Caco-2 (cell line): ENCODE measurements around the gene MIA3. TPM values are rescaled to one million over a fixed set of nuclear protein-coding genes. Genes with fewer than 3 reads are reported as not detected.
"Not testable (repeated sequence)": the region's sequence is repeated elsewhere in the genome, so short reads cannot be mapped to it uniquely, and the experiment has no call there.

Source experiments
- BruUV-seq: library from RNA; stranded (reverse); fragments of 400-500 nt; replicated peaks from 2 replicates; lab custom pipeline; 2021; lab: Mats Ljungman, UMichigan
- CTCF ChIA-PET: fragments of 300-600 bp; sonication (Branson Sonifier 250); formaldehyde crosslinking; loops from one replicate; lab custom pipeline; 2022; ENCODE audit warnings: antibody characterized with exemption; lab: Charles Lee
- POLR2A ChIA-PET: fragments of 300-600 bp; sonication (Branson Sonifier 250); formaldehyde crosslinking; loops from one replicate; lab custom pipeline; 2022; ENCODE audit warnings: antibody characterized with exemption; lab: Charles Lee
- DNase-seq, 2 experiments: peaks; one replicate each; pipeline versions ENCODE4 v3.0.0 to v3.0.0-alpha.2; 2020 to 2022
- H3K27me3 ChIP-seq: replicated peaks from 2 replicates; pipeline ENCODE4 v1.6.0; 2011; ENCODE audit warnings: low read length; ENCODE audit not compliant: control insufficient read depth, insufficient read depth
- H3K36me3 ChIP-seq: 2 replicates; pipeline ENCODE4 v1.5.1; 2011; ENCODE audit warnings: low read length; ENCODE audit not compliant: control insufficient read depth, insufficient read depth
- H3K4me1 ChIP-seq: fragments of 250-450 bp; sonication (Bioruptor Pico); 2 replicates; pipeline ENCODE4 v1.5.1; 2020; ENCODE audit warnings: mild to moderate bottlenecking
- H3K4me3 ChIP-seq: 2 replicates; pipeline ENCODE4 v1.5.1; 2011; ENCODE audit warnings: low read depth, mild to moderate bottlenecking, control low read depth, low read length
- H3K9me3 ChIP-seq: fragments of 250-450 bp; sonication (Bioruptor Pico); 2 replicates; pipeline ENCODE4 v1.5.1; 2020; ENCODE audit warnings: mild to moderate bottlenecking, moderate library complexity
- H3K27ac Mint-ChIP-seq: one replicate; pipeline ENCODE4 v1.8.0; 2022; ENCODE audit warnings: mixed read lengths; ENCODE audit not compliant: unreplicated experiment
- H3K27me3 Mint-ChIP-seq: one replicate; pipeline ENCODE4 v1.8.0; 2022; ENCODE audit warnings: mixed read lengths; ENCODE audit not compliant: insufficient read depth, unreplicated experiment
- H3K36me3 Mint-ChIP-seq: one replicate; pipeline ENCODE4 v1.8.0; 2022; ENCODE audit warnings: mild to moderate bottlenecking, mixed read lengths; ENCODE audit not compliant: insufficient read depth, unreplicated experiment
- H3K4me1 Mint-ChIP-seq: one replicate; pipeline ENCODE4 v1.8.0; 2022; ENCODE audit warnings: low read depth, mixed read lengths; ENCODE audit not compliant: unreplicated experiment
- H3K4me3 Mint-ChIP-seq: one replicate; pipeline ENCODE4 v1.8.0; 2022; ENCODE audit warnings: mild to moderate bottlenecking, moderate library complexity, mixed read lengths; ENCODE audit not compliant: unreplicated experiment
- H3K9me3 Mint-ChIP-seq: one replicate; pipeline ENCODE4 v1.8.0; 2022; ENCODE audit warnings: mixed read lengths; ENCODE audit not compliant: unreplicated experiment
- intact Hi-C: fragments of 100-400 bp; cut with micrococcal nuclease; formaldehyde crosslinking; loops from one replicate; pipeline ENCODE4 v1.10.0; 2022; ENCODE audit not compliant: unreplicated experiment
- total RNA-seq: library from RNA; stranded (reverse); gene quantifications from 2 replicates; pipeline ENCODE4 v1.2.3, GENCODE V29; 2022
- TF ChIP-seq, protein P1 (sequence below), 2 experiments: fragments of 200-600 bp in 1 of 2; IDR thresholded peaks; 1 replicate in 1 of 2; 2 replicates in 1 of 2; pipeline versions ENCODE4 v1.5.1 to v1.8.0; 2011 to 2022; ENCODE audit warnings: antibody characterized with exemption in 1 of 2, control low read depth in 1 of 2, inconsistent platforms in 1 of 2, low read depth in 1 of 2, low read length in 1 of 2, mild to moderate bottlenecking in 1 of 2, moderate library complexity in 1 of 2; ENCODE audit not compliant: insufficient read depth in 1 of 2, severe bottlenecking in 1 of 2, unreplicated experiment in 1 of 2

MIA3 gene
- total RNA-seq, 1 experiment from 2014 or later: 56.0 TPM

DNA sequence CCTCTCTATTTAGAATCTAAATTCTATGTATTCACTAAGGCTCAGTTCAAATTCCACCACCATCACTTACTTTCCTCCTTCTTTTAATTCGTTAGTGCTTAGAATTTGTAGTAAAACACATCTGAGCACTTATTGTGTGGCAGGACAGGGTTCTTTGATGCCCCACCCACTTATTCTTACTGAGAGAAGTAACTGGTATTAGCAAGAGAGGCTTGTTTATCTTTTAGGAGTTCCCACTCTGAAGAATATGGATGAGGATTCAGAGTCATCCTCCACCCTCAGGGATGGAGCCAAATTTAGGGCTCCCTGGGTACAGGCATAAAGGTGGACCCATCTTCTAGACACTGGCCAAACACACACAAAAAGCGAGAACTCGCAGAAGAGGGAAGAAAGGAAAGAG is 16.6 kb upstream of the MIA3 start:
- no peaks in the 10 kb centered on the region for H3K4me1 Mint-ChIP-seq
- intact Hi-C loops: no loop called here
- no peaks in the 10 kb centered on the region for H3K36me3 Mint-ChIP-seq
- H3K9me3 Mint-ChIP-seq: no peaks in the 10 kb centered on the region
- peaks cover 6% of the 10 kb centered on the region for H3K27me3 Mint-ChIP-seq
- Histone ChIP-seq H3K4me1 (no peaks in the 10 kb centered on the region), H3K9me3 (no peaks in the 10 kb centered on the region), H3K36me3 (no peaks in the 10 kb centered on the region), H3K27me3 (no peaks in the 10 kb centered on the region), H3K4me3 (no peak overlapping the region)
- no peak for DNase-seq
- POLR2A ChIA-PET: no interaction called here
- TF ChIP-seq, protein P1, sequence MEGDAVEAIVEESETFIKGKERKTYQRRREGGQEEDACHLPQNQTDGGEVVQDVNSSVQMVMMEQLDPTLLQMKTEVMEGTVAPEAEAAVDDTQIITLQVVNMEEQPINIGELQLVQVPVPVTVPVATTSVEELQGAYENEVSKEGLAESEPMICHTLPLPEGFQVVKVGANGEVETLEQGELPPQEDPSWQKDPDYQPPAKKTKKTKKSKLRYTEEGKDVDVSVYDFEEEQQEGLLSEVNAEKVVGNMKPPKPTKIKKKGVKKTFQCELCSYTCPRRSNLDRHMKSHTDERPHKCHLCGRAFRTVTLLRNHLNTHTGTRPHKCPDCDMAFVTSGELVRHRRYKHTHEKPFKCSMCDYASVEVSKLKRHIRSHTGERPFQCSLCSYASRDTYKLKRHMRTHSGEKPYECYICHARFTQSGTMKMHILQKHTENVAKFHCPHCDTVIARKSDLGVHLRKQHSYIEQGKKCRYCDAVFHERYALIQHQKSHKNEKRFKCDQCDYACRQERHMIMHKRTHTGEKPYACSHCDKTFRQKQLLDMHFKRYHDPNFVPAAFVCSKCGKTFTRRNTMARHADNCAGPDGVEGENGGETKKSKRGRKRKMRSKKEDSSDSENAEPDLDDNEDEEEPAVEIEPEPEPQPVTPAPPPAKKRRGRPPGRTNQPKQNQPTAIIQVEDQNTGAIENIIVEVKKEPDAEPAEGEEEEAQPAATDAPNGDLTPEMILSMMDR (IDR thresholded peaks at IDR 0.05; ENCODE audit: insufficient read depth in 1 of 2, low read depth in 1 of 2, low read length in 1 of 2, severe bottlenecking in 1 of 2, unreplicated experiment in 1 of 2): no peak
- no TSS peak for BruUV-seq
- CTCF ChIA-PET: no interaction called here
- no peak overlapping the region for H3K4me3 Mint-ChIP-seq
- no peak overlapping the region for H3K27ac Mint-ChIP-seq

DNA sequence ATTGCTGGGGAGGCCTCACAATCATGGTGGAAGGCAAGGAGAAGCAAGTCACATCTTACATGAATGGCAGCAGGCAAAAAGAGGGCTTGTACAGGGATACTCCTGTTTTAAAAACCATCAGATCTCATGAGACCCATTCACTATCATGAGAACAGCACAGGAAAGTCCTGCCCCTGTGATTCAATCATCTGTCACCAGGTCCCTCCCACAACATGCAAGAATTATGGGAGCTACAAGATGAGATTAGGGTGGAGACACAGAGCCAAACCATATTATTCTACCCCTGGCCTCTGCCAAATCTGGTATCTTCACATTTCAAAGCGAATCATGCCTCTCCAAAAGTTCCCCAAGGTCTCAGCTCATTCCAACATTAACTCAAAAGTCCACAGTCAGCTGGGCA is 11.1 kb upstream of the MIA3 start:
- Mint-ChIP-seq H3K4me1 (no peaks in the 10 kb centered on the region), H3K27me3 (peaks cover 4% of the 10 kb centered on the region), H3K27ac (no peak overlapping the region), H3K4me3 (no peak overlapping the region), H3K9me3 (peaks cover 17% of the 10 kb centered on the region), H3K36me3 (no peaks in the 10 kb centered on the region)
- TF ChIP-seq, protein P1 (IDR thresholded peaks at IDR 0.05; ENCODE audit: insufficient read depth in 1 of 2, low read depth in 1 of 2, low read length in 1 of 2, severe bottlenecking in 1 of 2, unreplicated experiment in 1 of 2): no peak
- no TSS peak for BruUV-seq
- no peaks in the 10 kb centered on the region for H3K4me1 ChIP-seq
- intact Hi-C loops: no loop called here
- POLR2A ChIA-PET: no interaction called here
- 0 out of 2 replicates have a peak, but pooled peaks cover 4% of the 10 kb centered on the region for H3K9me3 ChIP-seq
- DNase-seq: no peak
- H3K36me3 ChIP-seq: no peaks in the 10 kb centered on the region
- no peaks in the 10 kb centered on the region for H3K27me3 ChIP-seq
- CTCF ChIA-PET: no interaction called here
- H3K4me3 ChIP-seq: no peak overlapping the region

DNA sequence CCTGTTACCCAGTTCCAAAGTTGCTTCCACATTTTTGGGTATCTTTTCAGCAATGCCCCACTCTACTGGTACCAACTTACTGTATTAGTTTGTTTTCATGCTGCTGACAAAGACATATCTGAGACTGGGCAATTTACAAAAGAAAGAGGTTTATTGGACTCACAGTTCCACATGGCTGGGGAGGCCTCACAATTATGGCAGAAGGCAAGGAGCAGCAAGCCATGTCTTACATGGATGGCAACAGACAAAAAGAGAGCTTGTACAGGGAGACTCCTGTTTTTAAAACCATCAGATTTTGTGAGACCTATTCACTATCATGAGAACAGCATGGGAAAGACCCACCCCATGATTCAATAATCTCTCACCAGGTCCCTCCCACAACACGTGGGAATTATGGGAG is 8.8 kb upstream of the MIA3 start:
- intact Hi-C loops, H3K27ac Mint-ChIP-seq, H3K27me3 ChIP-seq, CTCF ChIA-PET, POLR2A ChIA-PET, H3K4me3 Mint-ChIP-seq, H3K36me3 Mint-ChIP-seq, H3K9me3 ChIP-seq, DNase-seq, H3K4me1 Mint-ChIP-seq, H3K4me3 ChIP-seq, H3K36me3 ChIP-seq, H3K4me1 ChIP-seq, BruUV-seq: not testable (repeated sequence)
- H3K9me3 Mint-ChIP-seq: peaks cover 27% of the 10 kb centered on the region
- peaks cover 16% of the 10 kb centered on the region for H3K27me3 Mint-ChIP-seq

DNA sequence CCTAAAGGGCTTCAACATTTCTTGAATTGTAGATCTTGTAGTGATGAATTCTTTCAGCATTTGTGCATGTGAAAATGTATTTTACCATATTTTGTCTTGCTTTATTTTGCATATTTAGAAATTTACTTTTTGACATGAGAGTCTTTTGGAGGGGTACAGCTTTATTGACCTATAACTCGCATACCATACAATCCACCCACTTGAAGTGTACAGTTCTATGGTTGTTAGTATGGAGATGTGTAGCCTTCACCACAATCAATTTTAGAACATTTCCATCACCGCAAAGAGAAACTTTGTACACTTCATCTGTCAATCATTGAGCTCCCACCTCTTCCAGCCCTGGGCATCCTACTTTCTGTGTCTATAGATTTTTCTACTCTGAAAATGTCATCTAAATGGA is 7.2 kb upstream of the MIA3 start:
- Mint-ChIP-seq H3K4me1 (peaks cover 6% of the 10 kb centered on the region), H3K4me3 (no peak overlapping the region), H3K27ac (no peak overlapping the region), H3K27me3 (peaks cover 18% of the 10 kb centered on the region), H3K36me3 (no peaks in the 10 kb centered on the region), H3K9me3 (peaks cover 27% of the 10 kb centered on the region)
- no peaks in the 10 kb centered on the region for H3K27me3 ChIP-seq
- H3K9me3 ChIP-seq: 0 out of 2 replicates have a peak, but pooled peaks cover 4% of the 10 kb centered on the region
- intact Hi-C loops: no loop called here
- BruUV-seq: no TSS peak
- ChIA-PET POLR2A (no interaction called here), CTCF (no interaction called here)
- H3K4me3 ChIP-seq: no peak overlapping the region
- no peak for DNase-seq
- no peaks in the 10 kb centered on the region for H3K36me3 ChIP-seq
- no peaks in the 10 kb centered on the region for H3K4me1 ChIP-seq
- TF ChIP-seq, protein P1 (IDR thresholded peaks at IDR 0.05; ENCODE audit: insufficient read depth in 1 of 2, low read depth in 1 of 2, low read length in 1 of 2, severe bottlenecking in 1 of 2, unreplicated experiment in 1 of 2): no peak
